ENCODE results near the gene AFF1.
"Not testable (repeated sequence)": the region's sequence is repeated elsewhere in the genome, so short reads cannot be mapped to it uniquely, and the experiment has no call there.

The AFF1 gene

DNA sequence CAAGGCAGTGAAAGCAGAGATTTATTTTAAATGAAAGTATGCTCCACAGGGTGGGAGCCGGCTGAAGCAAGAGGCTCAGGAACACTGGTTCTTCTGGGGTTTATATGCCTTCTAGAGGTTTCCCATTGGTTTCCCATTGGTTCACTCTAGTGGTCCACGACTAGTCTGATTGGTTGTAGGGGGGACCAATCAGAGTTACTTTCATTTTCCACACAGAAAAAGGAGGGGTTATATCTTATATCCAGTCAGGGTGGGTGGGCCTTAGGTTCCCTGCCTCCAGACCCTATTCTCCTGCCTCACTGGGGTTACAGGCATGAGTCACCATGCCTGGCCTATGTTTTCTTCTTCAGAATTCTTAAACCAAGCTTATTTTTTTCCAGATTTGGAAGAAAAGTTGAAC is 184.0 kb downstream of the AFF1 start:
- no peak for DNase-seq

DNA sequence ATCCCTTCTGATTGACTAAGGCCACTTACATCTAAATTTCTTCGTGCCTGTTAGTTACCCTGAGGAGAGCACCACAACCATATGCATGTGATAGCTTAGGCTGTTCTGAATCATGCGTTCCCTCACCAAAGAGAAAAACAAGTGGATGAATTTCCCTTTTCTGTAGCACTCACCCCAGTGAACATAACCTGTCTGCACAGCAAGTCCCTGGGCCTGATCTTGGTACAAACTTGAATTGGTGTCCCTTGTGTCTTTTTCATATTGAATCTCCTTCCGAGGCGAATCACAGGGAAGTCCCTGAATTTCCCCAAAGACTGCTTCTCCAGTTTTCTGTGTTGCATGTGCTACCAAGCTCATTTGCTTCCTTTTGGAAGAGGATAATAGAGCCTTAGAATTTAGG is 185.2 kb downstream of the AFF1 start:
- DNase-seq = no peak

DNA sequence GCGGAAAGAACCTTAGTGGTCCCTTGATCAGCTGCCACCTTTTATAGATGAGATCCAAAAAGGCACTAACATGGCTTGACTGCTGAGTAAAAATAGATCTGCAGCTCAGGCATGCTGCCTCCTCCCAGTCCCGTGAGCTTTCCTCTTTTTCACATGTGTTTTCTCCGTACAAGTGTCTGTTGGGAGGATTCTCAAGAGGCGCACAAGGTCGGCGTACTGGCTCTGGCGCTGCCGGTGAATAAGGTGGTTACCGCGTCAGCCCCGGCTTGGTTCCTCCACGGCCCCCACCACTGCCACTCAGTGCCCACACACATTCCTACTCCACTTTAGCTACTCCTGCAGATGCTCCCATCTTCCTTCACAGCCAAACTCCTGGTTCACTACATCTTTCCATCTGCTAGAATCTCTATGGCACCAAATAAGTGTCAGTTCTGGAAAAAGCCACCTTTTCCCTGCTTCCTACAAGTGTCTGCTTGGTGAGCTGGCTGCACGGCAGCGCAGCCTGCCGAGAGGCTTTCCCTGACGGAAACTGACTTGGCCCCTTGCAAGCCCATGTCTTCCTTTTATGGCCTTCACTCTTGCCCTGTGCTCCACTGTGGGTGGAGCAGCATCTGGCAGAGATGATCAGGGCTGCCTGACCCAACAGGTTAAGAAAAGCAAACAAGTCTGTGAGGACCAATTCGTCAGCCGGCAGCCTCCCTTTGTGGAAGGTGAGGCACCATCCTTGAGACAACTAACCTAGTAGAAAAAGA is 185.8 kb downstream of the AFF1 start:
- DNase-seq = no peak

DNA sequence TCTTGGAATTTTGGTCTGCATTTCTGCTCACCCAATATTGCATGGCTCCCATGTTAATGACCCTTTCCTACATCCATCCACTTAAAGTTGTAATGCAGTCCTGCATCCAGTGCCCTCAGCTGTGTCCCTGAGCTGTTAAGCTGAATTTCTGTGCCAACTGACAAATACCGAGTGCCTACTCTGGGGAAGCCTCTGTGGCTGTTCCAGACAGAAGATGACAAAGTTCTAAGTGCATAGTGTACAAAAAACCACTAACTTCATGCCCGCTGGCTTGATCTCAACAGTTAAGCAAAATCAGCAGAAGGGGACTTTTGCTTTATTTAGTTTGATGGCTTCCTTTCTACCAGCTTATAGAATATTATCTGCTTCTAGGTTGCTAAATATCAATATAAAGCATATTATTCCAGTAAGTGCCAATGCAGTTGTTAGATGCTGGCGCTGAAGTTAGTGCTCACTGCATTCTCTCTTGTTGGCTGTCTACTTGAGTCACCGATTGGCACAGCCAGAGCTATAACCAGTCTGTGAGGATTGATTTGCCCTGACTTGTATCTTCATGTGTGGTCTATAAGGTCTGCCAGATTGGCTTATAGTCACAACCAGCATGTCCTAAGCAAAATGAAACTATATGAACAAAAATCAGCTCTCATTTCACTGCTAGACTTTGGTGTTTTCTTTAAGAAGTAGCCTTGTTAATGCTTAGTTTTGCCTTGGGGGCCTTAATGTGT is 186.7 kb downstream of the AFF1 start:
- no peak for DNase-seq

DNA sequence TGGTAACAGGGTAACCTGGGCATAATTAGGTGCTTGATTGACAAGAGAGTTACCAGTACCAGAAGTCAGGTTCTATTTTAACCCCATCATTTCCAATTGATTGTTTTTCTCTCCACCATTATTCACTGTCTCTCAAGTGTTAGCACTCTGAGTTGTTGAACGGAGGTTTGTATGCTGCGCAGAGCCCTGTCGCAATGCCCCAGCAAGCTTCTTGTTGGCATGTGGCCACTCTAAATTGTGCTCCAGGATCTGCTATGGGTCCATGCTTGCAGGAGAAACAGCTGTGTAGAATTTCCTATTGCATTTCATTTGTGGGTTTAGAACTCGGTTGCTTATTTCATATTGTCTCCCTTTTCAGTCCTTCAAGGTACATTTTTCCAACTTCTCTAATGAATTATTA is 187.4 kb downstream of the AFF1 start:
- no peak for DNase-seq

DNA sequence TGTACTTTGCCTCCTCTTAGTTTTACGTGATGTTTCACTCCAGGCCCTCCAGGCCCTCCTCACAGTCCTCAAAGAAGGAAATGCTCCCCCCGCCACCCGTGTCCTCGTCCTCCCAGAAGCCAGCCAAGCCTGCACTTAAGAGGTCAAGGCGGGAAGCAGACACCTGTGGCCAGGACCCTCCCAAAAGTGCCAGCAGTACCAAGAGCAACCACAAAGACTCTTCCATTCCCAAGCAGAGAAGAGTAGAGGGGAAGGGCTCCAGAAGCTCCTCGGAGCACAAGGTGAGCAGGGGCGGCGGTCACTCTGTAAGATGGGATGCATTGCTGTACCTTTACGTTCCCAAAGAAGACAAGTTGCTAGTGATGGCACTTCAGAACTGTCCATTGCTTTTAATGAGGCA is 191.2 kb downstream of the AFF1 start:
- DNase-seq = no peak

DNA sequence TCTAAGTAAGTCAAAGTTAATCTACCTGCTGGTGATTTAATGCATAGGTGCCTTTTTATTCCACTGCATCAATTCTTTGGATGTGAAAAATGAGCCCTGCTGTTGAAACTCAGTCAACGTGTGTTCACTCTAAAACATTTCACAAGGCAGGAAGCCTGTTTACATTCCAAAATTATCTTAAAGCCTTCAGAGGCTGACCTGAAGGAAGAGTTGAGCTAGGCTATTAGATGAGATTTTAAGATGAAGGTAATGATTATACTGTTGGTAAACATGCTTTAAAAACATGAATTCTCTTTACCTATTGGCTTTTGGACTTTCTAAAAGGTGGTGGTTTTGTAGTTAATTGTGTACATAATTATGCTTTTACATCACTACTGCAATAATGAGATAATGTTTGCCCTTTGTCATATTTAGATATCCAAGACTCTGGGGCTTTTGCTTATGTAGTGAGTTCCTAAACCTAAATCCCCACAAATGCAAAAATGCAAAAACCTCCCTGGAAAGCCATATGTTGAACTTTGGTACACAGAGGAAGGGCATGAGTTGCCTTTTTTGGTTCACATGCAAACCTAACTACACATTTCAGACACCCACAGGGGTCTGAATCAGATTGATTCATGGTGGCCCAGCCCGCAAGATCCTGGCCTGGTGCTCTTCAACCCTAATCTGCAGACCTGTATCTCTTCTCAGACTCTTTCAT is 193.3 kb downstream of the AFF1 start:
- no peak for DNase-seq

DNA sequence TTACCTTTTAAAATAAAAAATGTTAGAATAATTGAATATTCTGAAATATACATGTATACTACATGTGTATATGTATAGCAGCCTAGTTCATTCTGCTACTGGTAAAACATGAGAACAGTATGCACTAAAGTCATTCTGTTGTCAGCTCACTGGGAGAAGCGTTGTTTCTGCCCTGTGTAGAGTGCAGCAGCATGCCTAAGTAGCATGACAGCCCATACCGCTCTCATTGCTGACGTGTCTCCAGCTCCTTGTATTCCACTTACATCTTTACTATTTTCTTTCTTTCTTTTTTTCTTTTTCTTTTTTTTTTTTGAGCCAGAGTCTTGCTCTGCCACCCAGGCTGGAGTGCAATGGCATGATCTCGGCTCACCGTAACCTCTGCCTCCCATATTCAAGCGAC is 194.9 kb downstream of the AFF1 start:
- no peak for DNase-seq

DNA sequence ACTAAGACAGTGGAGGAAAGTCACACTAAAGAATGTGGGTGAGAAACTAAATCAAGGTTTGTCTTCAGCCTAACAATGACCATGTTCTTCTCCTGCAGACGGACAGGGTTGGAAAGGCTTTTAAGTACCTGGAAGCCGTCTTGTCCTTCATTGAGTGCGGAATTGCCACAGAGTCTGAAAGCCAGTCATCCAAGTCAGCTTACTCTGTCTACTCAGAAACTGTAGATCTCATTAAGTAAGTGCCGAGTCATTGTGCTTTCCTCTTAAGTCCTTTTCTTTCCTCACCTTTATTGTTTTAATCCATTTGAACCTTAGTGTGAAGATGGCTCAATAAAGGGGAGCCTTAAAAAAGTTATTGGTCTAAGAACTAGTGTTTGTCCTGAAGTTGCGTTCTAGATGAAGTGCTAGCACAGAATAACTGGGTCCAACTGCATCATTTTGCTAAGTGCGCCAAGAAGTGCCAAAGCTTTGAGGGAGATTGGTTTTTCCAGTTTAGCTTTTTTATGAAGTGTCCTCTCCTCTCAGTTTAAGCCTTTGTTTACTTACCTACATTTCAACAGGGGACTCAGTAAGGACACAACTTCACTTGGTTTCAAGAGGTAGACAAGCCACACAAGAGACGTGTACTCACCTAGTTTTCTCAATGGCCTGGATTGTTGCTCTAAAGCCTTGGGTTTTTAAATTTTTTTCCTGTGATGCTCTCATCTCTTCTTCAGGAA is 196.3 kb downstream of the AFF1 start:
- DNase-seq = no peak

DNA sequence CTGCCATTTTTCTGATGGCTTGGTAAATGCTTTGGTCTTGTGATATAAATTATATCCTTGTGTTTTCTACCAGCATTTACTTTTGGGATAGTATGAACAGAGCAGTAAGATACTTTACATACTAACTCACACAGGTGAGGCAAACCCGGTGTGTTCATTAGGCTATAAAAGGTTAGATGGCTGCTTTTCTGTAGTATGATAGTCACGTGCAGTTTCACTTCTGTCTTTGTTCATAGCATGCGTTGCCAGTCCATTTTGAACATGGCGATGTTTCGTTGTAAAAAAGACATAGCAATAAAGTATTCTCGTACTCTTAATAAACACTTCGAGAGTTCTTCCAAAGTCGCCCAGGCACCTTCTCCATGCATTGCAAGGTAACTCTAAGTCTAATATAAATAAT is 197.2 kb downstream of the AFF1 start:
- no peak for DNase-seq

DNA sequence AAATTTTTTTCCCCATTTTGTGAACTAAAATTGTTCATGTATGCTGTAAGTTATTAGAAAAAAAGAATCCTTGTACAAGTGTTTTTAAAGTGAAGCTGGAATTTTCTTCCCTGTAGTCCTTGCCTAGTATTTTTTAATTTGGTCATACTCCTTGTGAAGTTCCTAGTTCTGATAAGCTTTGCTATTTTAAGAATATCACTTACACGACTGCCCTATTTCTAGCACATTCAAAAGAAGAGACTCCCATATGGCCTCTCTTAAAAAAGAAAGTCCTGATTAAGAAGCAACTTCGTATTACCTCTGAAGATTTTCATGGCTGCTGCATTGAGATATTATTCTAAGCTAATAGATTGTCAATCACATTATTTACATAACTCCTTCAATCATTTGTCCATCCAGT is 198.4 kb downstream of the AFF1 start:
- DNase-seq = no peak

DNA sequence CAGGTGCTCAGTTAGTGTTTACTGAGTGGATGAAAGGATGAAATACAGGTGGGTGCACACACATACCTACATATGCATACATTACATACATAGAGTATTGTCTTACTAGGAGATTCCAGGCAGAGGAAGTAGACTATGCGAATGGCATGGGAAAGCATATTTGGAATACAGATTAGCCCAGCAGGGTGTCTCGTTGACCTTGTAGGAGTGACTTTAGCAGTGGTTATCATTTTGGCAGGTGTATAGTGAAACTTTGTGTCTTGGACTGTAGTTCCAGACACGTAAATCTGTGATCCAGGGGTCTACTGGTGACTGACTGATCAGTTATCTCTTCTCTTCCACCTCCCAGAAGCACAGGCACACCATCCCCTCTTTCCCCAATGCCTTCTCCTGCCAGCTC is 199.3 kb downstream of the AFF1 start:
- DNase-seq = no peak

DNA sequence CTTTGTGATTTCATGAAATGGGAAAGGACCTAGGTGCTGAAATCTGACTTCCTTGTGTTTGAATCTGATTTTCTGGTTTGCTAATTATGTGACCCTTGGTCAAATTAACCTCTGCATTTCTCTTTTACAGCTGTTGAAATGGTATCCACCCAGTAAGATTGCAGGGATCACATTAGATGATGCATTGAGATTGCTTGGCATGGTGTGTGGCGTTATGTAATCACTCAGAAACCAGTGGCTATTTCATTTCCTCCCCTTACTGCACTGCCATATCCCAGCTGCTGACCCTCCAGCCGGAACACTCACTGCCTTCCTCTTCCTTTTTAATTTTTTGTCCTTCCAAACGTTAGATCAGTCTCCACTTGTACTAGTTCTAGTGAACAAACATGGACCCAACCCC is 206.6 kb downstream of the AFF1 start:
- no peak for DNase-seq

DNA sequence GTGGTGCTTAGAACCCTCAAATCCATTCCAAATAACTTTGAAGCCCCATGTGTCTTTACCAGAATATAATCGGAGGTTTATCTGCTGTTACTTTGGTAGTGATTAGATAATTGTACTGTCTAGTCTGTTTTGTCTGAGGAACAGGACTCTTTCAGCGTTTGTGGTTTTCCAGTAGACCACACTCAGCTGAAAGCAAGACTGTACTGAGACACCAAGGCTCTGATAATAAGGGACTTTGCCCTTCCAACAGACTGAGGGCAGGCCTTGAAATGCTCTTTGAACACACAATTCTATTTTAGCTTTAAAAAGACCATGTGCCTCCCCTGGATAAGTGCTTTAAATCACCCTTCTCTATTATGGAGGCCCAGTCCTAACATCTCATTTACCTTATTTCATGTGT is 209.5 kb downstream of the AFF1 start:
- no peak for DNase-seq

DNA sequence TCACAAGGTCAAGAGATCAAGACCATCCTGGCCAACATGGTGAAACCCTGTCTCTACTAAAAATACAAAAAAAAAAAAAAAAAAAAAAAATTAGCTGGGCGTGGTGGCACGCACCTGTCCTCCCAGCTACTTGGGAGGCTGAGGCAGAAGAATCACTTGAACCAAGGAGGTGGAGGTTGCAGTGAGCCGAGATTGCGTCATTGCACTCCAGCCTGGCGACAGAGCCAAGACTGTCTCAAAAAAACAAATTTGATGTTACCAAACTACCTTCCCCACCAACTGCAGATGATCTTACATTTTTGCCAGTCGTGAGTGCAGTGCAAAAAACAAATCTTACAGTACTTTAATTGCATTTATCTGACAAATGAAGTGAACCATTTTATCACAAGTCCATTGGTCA is 211.1 kb downstream of the AFF1 start:
- DNase-seq = not testable (repeated sequence)

DNA sequence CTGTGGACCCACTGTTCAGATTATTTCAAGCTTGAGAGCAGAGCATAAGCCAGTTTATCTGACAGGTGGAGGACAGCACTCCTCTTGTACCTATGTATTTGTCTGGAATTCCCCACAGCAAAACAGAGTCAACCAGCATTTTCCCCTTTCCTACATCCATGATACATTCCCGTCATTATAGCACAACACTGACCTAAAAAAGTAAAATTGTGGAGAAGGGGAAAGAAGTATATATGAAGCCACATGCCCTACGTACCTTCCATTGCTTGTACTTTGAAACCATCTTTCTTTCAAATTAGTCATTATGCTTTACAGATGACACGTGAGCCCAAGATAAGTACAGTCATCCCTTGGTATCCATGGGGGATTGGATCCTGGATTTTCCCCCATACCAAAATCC is 212.3 kb downstream of the AFF1 start:
- DNase-seq = no peak

DNA sequence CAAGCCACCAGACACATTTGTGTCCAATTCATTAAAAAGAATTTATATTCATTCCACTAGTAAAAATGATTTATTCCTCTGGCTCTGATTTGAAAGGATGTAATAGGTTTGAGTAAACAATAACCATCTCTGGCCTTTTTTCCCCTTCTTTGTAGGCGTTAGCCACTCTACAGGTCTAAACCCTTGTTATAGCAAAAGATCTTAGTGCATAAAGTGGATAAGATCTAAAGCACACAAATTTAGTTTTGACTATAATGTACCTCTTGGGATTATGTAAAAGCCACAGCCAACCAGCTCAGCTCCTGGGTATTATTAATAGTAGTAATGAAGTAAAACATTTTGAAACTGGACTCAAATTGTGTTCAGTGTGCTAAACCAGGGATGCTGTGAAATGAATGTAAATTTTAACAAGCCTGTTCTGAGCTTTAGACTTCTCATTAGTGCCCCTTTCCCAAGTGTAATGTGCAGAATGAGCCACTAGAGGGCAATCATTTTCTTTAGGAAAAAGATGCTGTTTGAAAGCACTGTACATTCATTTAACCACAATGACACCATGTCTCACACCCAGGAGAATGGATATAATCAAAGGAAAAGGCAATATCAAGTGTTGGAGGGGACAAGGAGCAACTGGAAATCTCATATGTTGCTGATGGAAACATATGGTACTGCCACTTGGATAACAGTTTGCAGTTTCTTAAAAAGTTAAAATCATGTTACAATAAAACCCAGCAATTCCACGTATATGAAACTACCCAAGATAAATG is 215.9 kb downstream of the AFF1 start:
- DNase-seq = peak in 1 of 4 experiments; percentile 1

DNA sequence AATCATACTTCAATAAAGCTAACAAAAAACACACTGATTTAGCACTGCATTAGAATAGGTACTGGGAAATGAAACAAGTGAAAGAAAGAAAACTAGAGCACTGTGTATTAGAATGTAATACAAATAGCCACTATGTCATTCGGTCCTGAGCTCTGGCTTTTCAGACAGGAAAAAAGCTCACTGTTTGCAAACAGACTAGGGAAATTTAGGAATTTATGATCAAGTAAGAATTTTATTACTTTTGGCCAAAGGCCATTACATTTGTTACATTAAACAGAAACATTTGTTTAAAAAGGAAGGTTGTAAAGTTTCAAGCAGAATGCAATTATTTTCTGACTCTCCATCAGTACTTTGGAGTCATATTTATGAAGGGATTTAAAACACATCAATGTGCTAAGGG is 216.9 kb downstream of the AFF1 start:
- no peak for DNase-seq

DNA sequence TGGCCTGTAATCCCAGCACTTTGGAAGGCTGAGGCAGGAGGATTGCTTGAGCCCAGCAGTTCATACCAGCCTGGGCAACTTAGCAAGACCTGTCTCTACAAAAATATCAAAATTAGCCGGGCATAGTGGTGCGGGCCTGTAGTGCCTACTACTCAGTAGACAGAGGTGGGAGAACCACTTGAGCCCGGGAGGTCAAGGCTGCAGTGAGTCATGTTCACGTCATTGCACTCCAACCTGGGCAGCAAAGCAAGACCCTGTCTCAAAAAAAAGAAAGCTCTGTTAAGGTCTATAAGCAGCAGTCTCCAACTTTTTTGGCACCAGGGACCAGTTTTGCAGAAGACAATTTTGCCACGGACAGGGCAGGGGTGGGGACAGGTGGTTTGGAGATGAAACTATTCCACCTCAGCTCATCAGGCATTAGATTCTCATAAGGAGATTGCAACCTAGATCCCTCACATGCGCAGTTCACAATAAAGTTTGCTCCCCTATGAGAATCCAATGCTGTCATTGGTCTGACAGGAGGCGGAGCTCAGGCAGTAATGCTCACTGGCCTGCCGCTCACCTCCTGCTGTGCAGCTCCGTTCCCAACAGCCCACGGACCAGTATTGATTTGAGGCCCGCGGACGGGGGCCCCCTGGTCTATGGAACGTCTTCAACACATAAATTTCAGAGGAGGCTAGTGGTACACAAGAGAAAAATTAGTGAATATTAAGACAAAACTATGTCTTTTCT is 217.7 kb downstream of the AFF1 start:
- DNase-seq = no peak

DNA sequence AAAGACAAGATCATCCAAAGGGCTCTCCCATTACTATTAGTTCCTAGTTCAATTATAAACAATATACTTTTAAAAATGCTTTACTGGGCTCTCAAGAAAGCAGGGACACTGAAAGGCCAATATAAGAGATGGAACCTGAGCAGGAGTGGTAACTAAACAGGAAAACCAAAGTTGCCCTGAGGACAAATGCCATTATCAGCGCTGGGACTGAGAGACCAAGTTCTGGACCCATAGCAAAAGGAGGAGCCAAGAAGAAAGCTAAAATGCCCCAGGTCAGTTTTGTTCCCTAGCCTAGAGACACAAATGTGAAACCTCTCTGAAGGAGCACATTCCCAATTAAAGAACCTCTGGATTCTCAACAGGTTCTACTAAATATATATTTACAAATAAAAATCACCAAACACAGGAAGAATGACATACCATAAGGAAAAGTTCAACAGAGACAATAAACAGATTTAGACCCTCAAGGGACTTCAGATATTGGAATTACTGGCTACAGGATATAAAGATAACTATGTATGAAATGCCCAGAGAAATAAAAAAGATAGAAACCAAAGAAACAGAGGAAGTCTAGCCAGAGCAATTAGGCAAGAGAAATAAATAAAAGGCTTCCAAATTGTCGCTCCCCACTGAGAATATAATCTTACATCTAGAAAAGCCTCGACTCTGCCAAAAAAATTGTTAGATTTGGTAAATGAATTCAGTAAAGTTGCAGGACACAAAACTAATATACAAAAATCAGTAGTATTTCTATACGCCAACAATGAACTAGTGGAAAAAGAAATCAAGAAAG is 218.5 kb downstream of the AFF1 start:
- DNase-seq = no peak

DNA sequence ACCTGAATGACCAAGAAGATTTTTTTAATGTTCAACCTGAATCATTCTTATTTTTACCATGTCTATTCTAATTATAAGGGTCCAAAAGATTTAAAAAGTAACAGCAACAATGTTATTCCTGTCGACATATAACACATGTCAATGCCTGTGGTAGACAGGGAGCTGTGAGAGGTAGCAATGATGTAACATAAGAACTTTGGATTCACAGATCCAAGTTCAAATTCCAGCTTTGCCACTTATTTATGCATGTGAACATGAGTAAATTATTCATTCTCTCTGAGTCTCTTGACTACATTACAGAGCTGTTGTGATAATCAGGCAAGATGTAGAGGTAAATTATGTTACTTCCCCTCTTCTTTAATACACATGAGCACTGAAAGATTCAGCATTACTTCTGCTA is 231.1 kb downstream of the AFF1 start:
- DNase-seq = no peak
